IMR-90 (cell line): ENCODE results near the gene SLC31A1.

Source experiments
- MXI1 ChIP-seq: IDR thresholded peaks from 2 replicates; pipeline ENCODE4 v1.6.1; 2012; ENCODE audit warnings: low read depth, mild to moderate bottlenecking, low read length, moderate library complexity, borderline replicate concordance
- POLR2A ChIP-seq: IDR thresholded peaks from 2 replicates; pipeline ENCODE4 v1.6.1; 2012; ENCODE audit warnings: mild to moderate bottlenecking, low read depth, low read length

- TF ChIP-seq MXI1 (no peak), POLR2A (no peak)
Observed at GRCh38 chr9:113205432-113205831, 15.9 kb upstream of the SLC31A1 start.
